ENCODE measurements around the gene TEX12. TPM values are rescaled to one million over a fixed set of nuclear protein-coding genes. Genes with fewer than 3 reads are reported as not detected.

TEX12 gene
- total and polyA plus RNA-seq, 2 of the 8 experiments (the other 6 are each of a cell fraction or from before 2014, with no cell fraction given): not detected

GRCh38 chr11:112166562-112166961 lies 610 bp upstream of the TEX12 start (continued):
- TF ChIP-seq SIN3A (conservative IDR thresholded peaks at IDR 0.05 in 1 of 2, IDR thresholded peaks at IDR 0.05 in 1 of 2; ENCODE audit: low read depth in 1 of 2, low read length in 2 of 2): no peak
- TF ChIP-seq RAD21 (IDR thresholded peaks at IDR 0.05 in 1 of 2, conservative IDR thresholded peaks at IDR 0.05 in 1 of 2; ENCODE audit: low read depth in 2 of 2, low read length in 2 of 2): no peak
- TF ChIP-seq SUZ12 (IDR thresholded peaks at IDR 0.05; ENCODE audit: low read length): no peak
- no peak for TF ChIP-seq YY1 (IDR thresholded peaks at IDR 0.05; ENCODE audit: low read depth, low read length)
- TF ChIP-seq BCL11A (IDR thresholded peaks at IDR 0.05; ENCODE audit: low read depth in 2 of 2, low read length in 2 of 2): no peak
- TF ChIP-seq JUN (IDR thresholded peaks at IDR 0.05; ENCODE audit: low read depth, low read length): no peak
- no peak for TF ChIP-seq KDM4A (IDR thresholded peaks at IDR 0.05; ENCODE audit: low read depth, low read length, severe bottlenecking)
